GM23338 (cell line): Measurements from ENCODE around the gene NGF. TPM values are rescaled to one million over a fixed set of nuclear protein-coding genes. Genes with fewer than 3 reads are reported as not detected.

ENCODE experiments used
- ATAC-seq: fragments of 200-7000 bp; cut with Tn5 transposase; 3 replicates; pipeline ENCODE4 v1.9.1; 2020
- DNase-seq: peaks from one replicate; pipeline ENCODE4 v3.0.0-alpha.2; 2015; ENCODE audit warnings: low spot score
- H2AFZ ChIP-seq: fragments of 200-600 bp; sonication (generic); 2 replicates; pipeline ENCODE4 v1.8.0; 2016; ENCODE audit warnings: antibody characterized with exemption, mild to moderate bottlenecking, moderate library complexity
- H3F3A ChIP-seq: fragments of 200-600 bp; sonication (generic); replicated peaks from 2 replicates; pipeline ENCODE4 v1.8.0; 2017; ENCODE audit warnings: antibody characterized with exemption, mixed run types, low read depth
- H3K27ac ChIP-seq: fragments of 200-600 bp; sonication (generic); 2 replicates; pipeline ENCODE4 v1.6.1; 2016; ENCODE audit warnings: low read depth
- H3K27me3 ChIP-seq: fragments of 200-600 bp; sonication (generic); 2 replicates; pipeline ENCODE4 v1.8.0; 2016; ENCODE audit warnings: mild to moderate bottlenecking, mixed run types, moderate library complexity; ENCODE audit not compliant: insufficient read depth
- H3K36me3 ChIP-seq: fragments of 200-600 bp; sonication (generic); 2 replicates; pipeline ENCODE4 v1.8.0; 2016; ENCODE audit warnings: mild to moderate bottlenecking; ENCODE audit not compliant: insufficient read depth
- H3K4me1 ChIP-seq: fragments of 200-600 bp; sonication (generic); 2 replicates; pipeline ENCODE4 v1.8.0; 2016; ENCODE audit warnings: mild to moderate bottlenecking, moderate library complexity; ENCODE audit not compliant: insufficient read depth
- H3K4me2 ChIP-seq: fragments of 200-600 bp; sonication (generic); 2 replicates; pipeline ENCODE4 v1.7.1; 2017; ENCODE audit warnings: mixed run types
- H3K4me3 ChIP-seq: fragments of 200-600 bp; sonication (generic); 2 replicates; pipeline ENCODE4 v1.6.1; 2016; ENCODE audit warnings: mixed run types
- H3K79me2 ChIP-seq: fragments of 200-600 bp; sonication (generic); replicated peaks from 2 replicates; pipeline ENCODE4 v1.8.0; 2017; ENCODE audit warnings: mild to moderate bottlenecking; ENCODE audit not compliant: insufficient read depth
- H3K9me2 ChIP-seq: fragments of 200-600 bp; sonication (generic); 2 replicates; pipeline ENCODE4 v1.8.0; 2017; ENCODE audit not compliant: insufficient read depth
- H4K20me1 ChIP-seq: fragments of 200-600 bp; sonication (generic); replicated peaks from 2 replicates; pipeline ENCODE4 v1.8.0; 2017; ENCODE audit warnings: mild to moderate bottlenecking; ENCODE audit not compliant: insufficient read depth
- H3K27ac Mint-ChIP-seq: 2 replicates; pipeline ENCODE4 v1.8.0; 2020; ENCODE audit warnings: inconsistent platforms, mild to moderate bottlenecking, moderate library complexity, mixed read lengths
- H3K27me3 Mint-ChIP-seq: 3 replicates; pipeline ENCODE4 v1.8.0; 2022; ENCODE audit warnings: low read depth, mild to moderate bottlenecking, moderate library complexity, mixed read lengths, inconsistent platforms; ENCODE audit not compliant: insufficient read depth, poor library complexity
- H3K36me3 Mint-ChIP-seq: 3 replicates; pipeline ENCODE4 v1.8.0; 2021; ENCODE audit warnings: low read depth, mild to moderate bottlenecking, inconsistent platforms, moderate library complexity, mixed read lengths
- H3K4me1 Mint-ChIP-seq: 3 replicates; pipeline ENCODE4 v1.8.0; 2020; ENCODE audit warnings: mild to moderate bottlenecking, inconsistent platforms, mixed read lengths
- H3K4me3 Mint-ChIP-seq: 3 replicates; pipeline ENCODE4 v1.8.0; 2021; ENCODE audit warnings: moderate library complexity, mild to moderate bottlenecking, inconsistent platforms, mixed read lengths
- H3K9me3 Mint-ChIP-seq: 3 replicates; pipeline ENCODE4 v1.8.0; 2020; ENCODE audit warnings: moderate library complexity, mild to moderate bottlenecking, inconsistent platforms, mixed read lengths
- CREB1 ChIP-seq: fragments of 250-450 bp; sonication (Bioruptor Pico); IDR thresholded peaks from 2 replicates; pipeline ENCODE4 v1.5.0; 2020; ENCODE audit warnings: low read depth, mild to moderate bottlenecking, moderate library complexity
- EZH2 ChIP-seq: fragments of 200-600 bp; sonication (generic); IDR thresholded peaks from one replicate; pipeline ENCODE4 v1.8.0; 2017; ENCODE audit warnings: antibody characterized with exemption, mild to moderate bottlenecking, low read depth; ENCODE audit not compliant: unreplicated experiment
- EZH2phosphoT487 ChIP-seq: fragments of 200-600 bp; sonication (generic); IDR thresholded peaks from one replicate; pipeline ENCODE4 v1.8.1; 2018; ENCODE audit warnings: antibody characterized with exemption; ENCODE audit not compliant: unreplicated experiment
- JUNB ChIP-seq: IDR thresholded peaks from one replicate; pipeline ENCODE4 v1.6.1; 2016; ENCODE audit warnings: antibody characterized with exemption; ENCODE audit not compliant: unreplicated experiment
- ZNF114 ChIP-seq: fragments of 250-450 bp; sonication (Bioruptor Pico); IDR thresholded peaks from 2 replicates; pipeline ENCODE4 v1.5.0; 2020; ENCODE audit warnings: mild to moderate bottlenecking, moderate library complexity
- ZNF331 ChIP-seq: fragments of 250-450 bp; sonication (Bioruptor Pico); IDR thresholded peaks from 2 replicates; pipeline ENCODE4 v1.5.0; 2020; ENCODE audit warnings: low read depth, mild to moderate bottlenecking, moderate library complexity
- polyA plus RNA-seq: library from polyadenylated mRNA; unstranded; fragments of >200 nt; fragmentation: Nextera tagmentation; extraction: Ambion mirVana; gene quantifications from 2 replicates; pipeline ENCODE4 v1.2.1, GENCODE V29; 2016
- total RNA-seq: library from RNA; depleted of rRNA; stranded (reverse); fragments of >200 nt; shearing (Covaris generic); gene quantifications from 2 replicates; pipeline ENCODE4 v1.2.3, GENCODE V29; 2014
- TF ChIP-seq, protein P1 (sequence below): fragments of 250-450 bp; sonication (Bioruptor Pico); IDR thresholded peaks from 2 replicates; pipeline ENCODE4 v1.5.0; 2020; ENCODE audit warnings: mild to moderate bottlenecking, moderate library complexity
- TF ChIP-seq, protein P2 (sequence below), 2 experiments: fragments of 200-600 bp in 1 of 2; sonication (generic) in 1 of 2; conservative IDR thresholded peaks; 2 replicates each; pipeline versions ENCODE4 v1.5.1 to v1.6.1; 2016 to 2017; ENCODE audit warnings: antibody characterized with exemption in 2 of 2, low read depth in 2 of 2, mild to moderate bottlenecking in 2 of 2, moderate library complexity in 1 of 2
- TF ChIP-seq, protein P3 (sequence below): IDR thresholded peaks from one replicate; pipeline ENCODE4 v1.6.1; 2018; ENCODE audit warnings: antibody characterized with exemption; ENCODE audit not compliant: unreplicated experiment
- TF ChIP-seq, protein P4 (sequence below): IDR thresholded peaks from 2 replicates; pipeline ENCODE4 v1.6.1; 2016; ENCODE audit warnings: antibody characterized with exemption

Gene NGF
- total and polyA plus RNA-seq, 2 experiments from 2014 or later = 0.28 to 0.92 TPM

DNA sequence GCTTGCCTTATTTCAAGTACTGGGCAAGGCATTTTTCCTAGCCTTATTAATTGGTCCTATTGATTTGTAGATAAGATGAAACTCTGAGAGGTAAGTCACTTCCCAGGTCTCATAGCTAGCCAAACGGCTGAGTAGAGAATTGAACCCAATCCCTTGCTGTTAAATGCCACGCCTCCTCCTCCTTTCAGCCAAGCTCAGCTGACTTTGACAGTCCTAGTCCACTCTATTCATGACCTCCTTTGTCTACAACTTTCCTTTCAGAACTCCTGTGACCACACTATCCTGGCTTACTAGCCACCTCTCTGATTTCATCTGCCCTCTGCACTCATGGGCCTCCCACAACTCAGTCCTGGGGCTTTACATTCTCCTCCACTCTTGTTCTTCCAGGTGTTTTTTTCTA is 3.9 kb upstream of the NGF start:
- H3K4me1 Mint-ChIP-seq = peaks cover 19% of the 10 kb centered on the region
- DNase-seq (no peak), ATAC-seq (no peak)
- Histone ChIP-seq H3K79me2 (no peaks in the 10 kb centered on the region), H3K4me3 (no peak overlapping the region), H3K36me3 (no peaks in the 10 kb centered on the region), H4K20me1 (no peaks in the 10 kb centered on the region), H3K4me2 (no peak overlapping the region), H2AFZ (no peak overlapping the region), H3F3A (no peaks in the 10 kb centered on the region), H3K27ac (no peak overlapping the region), H3K27me3 (peaks cover 49% of the 10 kb centered on the region), H3K4me1 (peaks cover under 1% of the 10 kb centered on the region; the same call in 1 of the 2 replicates), H3K9me2 (peaks cover 12% of the 10 kb centered on the region)
- H3K4me3 Mint-ChIP-seq = no peak overlapping the region
- no peaks in the 10 kb centered on the region for H3K9me3 Mint-ChIP-seq
- peaks cover 28% of the 10 kb centered on the region for H3K27me3 Mint-ChIP-seq
- no peak overlapping the region for H3K27ac Mint-ChIP-seq
- TF ChIP-seq ZNF114 (no peak), EZH2phosphoT487 (no peak)
- TF ChIP-seq, protein P1, sequence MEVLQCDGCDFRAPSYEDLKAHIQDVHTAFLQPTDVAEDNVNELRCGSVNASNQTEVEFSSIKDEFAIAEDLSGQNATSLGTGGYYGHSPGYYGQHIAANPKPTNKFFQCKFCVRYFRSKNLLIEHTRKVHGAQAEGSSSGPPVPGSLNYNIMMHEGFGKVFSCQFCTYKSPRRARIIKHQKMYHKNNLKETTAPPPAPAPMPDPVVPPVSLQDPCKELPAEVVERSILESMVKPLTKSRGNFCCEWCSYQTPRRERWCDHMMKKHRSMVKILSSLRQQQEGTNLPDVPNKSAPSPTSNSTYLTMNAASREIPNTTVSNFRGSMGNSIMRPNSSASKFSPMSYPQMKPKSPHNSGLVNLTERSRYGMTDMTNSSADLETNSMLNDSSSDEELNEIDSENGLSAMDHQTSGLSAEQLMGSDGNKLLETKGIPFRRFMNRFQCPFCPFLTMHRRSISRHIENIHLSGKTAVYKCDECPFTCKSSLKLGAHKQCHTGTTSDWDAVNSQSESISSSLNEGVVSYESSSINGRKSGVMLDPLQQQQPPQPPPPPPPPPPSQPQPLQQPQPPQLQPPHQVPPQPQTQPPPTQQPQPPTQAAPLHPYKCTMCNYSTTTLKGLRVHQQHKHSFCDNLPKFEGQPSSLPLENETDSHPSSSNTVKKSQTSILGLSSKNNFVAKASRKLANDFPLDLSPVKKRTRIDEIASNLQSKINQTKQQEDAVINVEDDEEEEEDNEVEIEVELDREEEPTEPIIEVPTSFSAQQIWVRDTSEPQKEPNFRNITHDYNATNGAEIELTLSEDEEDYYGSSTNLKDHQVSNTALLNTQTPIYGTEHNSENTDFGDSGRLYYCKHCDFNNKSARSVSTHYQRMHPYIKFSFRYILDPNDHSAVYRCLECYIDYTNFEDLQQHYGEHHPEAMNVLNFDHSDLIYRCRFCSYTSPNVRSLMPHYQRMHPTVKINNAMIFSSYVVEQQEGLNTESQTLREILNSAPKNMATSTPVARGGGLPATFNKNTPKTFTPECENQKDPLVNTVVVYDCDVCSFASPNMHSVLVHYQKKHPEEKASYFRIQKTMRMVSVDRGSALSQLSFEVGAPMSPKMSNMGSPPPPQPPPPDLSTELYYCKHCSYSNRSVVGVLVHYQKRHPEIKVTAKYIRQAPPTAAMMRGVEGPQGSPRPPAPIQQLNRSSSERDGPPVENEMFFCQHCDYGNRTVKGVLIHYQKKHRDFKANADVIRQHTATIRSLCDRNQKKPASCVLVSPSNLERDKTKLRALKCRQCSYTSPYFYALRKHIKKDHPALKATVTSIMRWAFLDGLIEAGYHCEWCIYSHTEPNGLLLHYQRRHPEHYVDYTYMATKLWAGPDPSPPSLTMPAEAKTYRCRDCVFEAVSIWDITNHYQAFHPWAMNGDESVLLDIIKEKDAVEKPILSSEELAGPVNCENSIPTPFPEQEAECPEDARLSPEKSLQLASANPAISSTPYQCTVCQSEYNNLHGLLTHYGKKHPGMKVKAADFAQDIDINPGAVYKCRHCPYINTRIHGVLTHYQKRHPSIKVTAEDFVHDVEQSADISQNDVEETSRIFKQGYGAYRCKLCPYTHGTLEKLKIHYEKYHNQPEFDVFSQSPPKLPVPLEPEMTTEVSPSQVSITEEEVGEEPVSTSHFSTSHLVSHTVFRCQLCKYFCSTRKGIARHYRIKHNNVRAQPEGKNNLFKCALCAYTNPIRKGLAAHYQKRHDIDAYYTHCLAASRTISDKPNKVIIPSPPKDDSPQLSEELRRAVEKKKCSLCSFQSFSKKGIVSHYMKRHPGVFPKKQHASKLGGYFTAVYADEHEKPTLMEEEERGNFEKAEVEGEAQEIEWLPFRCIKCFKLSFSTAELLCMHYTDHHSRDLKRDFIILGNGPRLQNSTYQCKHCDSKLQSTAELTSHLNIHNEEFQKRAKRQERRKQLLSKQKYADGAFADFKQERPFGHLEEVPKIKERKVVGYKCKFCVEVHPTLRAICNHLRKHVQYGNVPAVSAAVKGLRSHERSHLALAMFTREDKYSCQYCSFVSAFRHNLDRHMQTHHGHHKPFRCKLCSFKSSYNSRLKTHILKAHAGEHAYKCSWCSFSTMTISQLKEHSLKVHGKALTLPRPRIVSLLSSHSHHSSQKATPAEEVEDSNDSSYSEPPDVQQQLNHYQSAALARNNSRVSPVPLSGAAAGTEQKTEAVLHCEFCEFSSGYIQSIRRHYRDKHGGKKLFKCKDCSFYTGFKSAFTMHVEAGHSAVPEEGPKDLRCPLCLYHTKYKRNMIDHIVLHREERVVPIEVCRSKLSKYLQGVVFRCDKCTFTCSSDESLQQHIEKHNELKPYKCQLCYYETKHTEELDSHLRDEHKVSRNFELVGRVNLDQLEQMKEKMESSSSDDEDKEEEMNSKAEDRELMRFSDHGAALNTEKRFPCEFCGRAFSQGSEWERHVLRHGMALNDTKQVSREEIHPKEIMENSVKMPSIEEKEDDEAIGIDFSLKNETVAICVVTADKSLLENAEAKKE (CRISPR knock-in tag) = no peak
- no peaks in the 10 kb centered on the region for H3K36me3 Mint-ChIP-seq

DNA sequence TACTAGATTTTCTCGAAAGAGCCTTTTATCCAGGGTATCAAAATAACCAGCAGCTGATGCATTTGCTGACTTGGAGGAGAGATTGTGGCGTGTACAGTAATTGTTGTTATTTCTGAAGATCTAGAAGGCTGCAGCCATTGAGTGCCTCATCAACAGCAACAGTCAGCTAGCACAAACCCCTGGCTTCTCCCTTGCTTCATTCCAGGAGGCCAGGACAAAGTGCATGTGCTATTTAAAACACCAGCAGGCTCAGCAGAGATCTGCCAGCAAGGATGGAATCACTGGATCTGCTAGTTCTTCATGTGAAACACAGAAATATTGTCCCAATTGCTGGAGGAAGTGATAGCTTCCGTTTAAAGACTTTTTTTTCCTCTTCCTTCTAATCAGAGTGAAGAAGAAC is 2.8 kb upstream of the NGF start:
- Mint-ChIP-seq H3K4me3 (no peak overlapping the region), H3K27ac (no peak overlapping the region), H3K9me3 (no peaks in the 10 kb centered on the region; the same call in 2 of the 3 replicates), H3K36me3 (no peaks in the 10 kb centered on the region), H3K27me3 (peaks cover 37% of the 10 kb centered on the region), H3K4me1 (peaks cover 24% of the 10 kb centered on the region)
- H3K4me2 ChIP-seq = no peak overlapping the region
- H3F3A ChIP-seq = no peaks in the 10 kb centered on the region
- ATAC-seq = no peak
- DNase-seq = no peak
- no peaks in the 10 kb centered on the region for H4K20me1 ChIP-seq
- H2AFZ ChIP-seq = no peak overlapping the region
- peaks cover 57% of the 10 kb centered on the region for H3K27me3 ChIP-seq
- H3K27ac ChIP-seq = no peak overlapping the region
- H3K36me3 ChIP-seq = no peaks in the 10 kb centered on the region
- no peak overlapping the region for H3K4me3 ChIP-seq
- H3K9me2 ChIP-seq = peaks cover 12% of the 10 kb centered on the region
- H3K79me2 ChIP-seq = no peaks in the 10 kb centered on the region
- H3K4me1 ChIP-seq = peaks cover 3% of the 10 kb centered on the region; the same call in 1 of the 2 replicates
- TF ChIP-seq JUNB (no peak), ZNF114 (no peak), ZNF331 (no peak), EZH2 (no peak), CREB1 (CRISPR knock-in tag) (no peak)
- TF ChIP-seq, protein P2, sequence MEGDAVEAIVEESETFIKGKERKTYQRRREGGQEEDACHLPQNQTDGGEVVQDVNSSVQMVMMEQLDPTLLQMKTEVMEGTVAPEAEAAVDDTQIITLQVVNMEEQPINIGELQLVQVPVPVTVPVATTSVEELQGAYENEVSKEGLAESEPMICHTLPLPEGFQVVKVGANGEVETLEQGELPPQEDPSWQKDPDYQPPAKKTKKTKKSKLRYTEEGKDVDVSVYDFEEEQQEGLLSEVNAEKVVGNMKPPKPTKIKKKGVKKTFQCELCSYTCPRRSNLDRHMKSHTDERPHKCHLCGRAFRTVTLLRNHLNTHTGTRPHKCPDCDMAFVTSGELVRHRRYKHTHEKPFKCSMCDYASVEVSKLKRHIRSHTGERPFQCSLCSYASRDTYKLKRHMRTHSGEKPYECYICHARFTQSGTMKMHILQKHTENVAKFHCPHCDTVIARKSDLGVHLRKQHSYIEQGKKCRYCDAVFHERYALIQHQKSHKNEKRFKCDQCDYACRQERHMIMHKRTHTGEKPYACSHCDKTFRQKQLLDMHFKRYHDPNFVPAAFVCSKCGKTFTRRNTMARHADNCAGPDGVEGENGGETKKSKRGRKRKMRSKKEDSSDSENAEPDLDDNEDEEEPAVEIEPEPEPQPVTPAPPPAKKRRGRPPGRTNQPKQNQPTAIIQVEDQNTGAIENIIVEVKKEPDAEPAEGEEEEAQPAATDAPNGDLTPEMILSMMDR (conservative IDR thresholded peaks at IDR 0.05; ENCODE audit: low read depth in 2 of 2) = no peak
- TF ChIP-seq, protein P3, sequence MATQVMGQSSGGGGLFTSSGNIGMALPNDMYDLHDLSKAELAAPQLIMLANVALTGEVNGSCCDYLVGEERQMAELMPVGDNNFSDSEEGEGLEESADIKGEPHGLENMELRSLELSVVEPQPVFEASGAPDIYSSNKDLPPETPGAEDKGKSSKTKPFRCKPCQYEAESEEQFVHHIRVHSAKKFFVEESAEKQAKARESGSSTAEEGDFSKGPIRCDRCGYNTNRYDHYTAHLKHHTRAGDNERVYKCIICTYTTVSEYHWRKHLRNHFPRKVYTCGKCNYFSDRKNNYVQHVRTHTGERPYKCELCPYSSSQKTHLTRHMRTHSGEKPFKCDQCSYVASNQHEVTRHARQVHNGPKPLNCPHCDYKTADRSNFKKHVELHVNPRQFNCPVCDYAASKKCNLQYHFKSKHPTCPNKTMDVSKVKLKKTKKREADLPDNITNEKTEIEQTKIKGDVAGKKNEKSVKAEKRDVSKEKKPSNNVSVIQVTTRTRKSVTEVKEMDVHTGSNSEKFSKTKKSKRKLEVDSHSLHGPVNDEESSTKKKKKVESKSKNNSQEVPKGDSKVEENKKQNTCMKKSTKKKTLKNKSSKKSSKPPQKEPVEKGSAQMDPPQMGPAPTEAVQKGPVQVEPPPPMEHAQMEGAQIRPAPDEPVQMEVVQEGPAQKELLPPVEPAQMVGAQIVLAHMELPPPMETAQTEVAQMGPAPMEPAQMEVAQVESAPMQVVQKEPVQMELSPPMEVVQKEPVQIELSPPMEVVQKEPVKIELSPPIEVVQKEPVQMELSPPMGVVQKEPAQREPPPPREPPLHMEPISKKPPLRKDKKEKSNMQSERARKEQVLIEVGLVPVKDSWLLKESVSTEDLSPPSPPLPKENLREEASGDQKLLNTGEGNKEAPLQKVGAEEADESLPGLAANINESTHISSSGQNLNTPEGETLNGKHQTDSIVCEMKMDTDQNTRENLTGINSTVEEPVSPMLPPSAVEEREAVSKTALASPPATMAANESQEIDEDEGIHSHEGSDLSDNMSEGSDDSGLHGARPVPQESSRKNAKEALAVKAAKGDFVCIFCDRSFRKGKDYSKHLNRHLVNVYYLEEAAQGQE = no peak
- TF ChIP-seq, protein P4, sequence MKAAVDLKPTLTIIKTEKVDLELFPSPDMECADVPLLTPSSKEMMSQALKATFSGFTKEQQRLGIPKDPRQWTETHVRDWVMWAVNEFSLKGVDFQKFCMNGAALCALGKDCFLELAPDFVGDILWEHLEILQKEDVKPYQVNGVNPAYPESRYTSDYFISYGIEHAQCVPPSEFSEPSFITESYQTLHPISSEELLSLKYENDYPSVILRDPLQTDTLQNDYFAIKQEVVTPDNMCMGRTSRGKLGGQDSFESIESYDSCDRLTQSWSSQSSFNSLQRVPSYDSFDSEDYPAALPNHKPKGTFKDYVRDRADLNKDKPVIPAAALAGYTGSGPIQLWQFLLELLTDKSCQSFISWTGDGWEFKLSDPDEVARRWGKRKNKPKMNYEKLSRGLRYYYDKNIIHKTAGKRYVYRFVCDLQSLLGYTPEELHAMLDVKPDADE = no peak
